ENCODE data around the gene RAI2.

DNA sequence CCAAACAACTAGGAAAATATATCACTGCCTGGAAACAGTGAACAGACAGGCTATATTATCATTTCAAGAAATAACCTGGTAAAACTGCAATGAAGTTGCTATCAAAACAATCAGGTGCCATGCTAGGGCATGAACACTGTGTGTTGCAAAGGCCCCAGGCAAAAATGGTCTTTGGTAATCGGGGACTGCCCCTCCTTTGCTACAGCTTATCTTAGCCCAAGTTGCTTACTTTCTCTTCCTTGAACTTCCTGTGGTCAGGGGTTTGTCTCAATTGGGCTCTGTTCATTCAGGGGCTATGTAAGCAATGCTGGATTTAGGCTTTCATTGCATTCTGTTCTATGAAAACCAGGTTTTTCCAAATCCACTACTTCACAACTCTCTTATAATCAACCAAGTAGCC lies 93.4 kb downstream of the RAI2 start:
- TF ChIP-seq CTCF (IDR thresholded peaks at IDR 0.05), result no peak
- TF ChIP-seq POLR2A (IDR thresholded peaks at IDR 0.05), result no peak
- no peak for TF ChIP-seq EP300 (IDR thresholded peaks at IDR 0.05)
- no peak for TF ChIP-seq POLR2AphosphoS5 (IDR thresholded peaks at IDR 0.05)
